K562 (cell line): ENCODE data around the gene WFIKKN1. TPM values are rescaled to one million over a fixed set of nuclear protein-coding genes. Genes with fewer than 3 reads are reported as not detected.

ENCODE experiments used
- BRCA1 ChIP-seq, 2 experiments: fragments of 450-650 bp in 1 of 2; sonication (generic) in 1 of 2; formaldehyde crosslinking in 1 of 2; IDR thresholded peaks; 2 replicates each; pipeline versions ENCODE4 v1.5.0 to v1.6.1; 2017 to 2020; ENCODE audit warnings: mild to moderate bottlenecking in 1 of 2, missing genetic modification reagents in 1 of 2
- DNMT1 ChIP-seq: fragments of 450-650 bp; IDR thresholded peaks from 2 replicates; pipeline ENCODE4 v1.6.1; 2016; ENCODE audit warnings: antibody characterized with exemption, mild to moderate bottlenecking
- EZH2 ChIP-seq: IDR thresholded peaks from 2 replicates; pipeline ENCODE4 v1.6.1; 2012; ENCODE audit warnings: low read depth, mild to moderate bottlenecking, inconsistent platforms, low read length, borderline replicate concordance
- MYC ChIP-seq, 2 experiments: fragments of 250-450 bp in 1 of 2; sonication (Bioruptor Pico) in 1 of 2; IDR thresholded peaks; 2 replicates each; pipeline versions ENCODE4 v1.5.1 to v1.6.1; 2012 to 2021; ENCODE audit warnings: low read depth in 2 of 2, borderline replicate concordance in 1 of 2, improper control_type of control experiment in 1 of 2, low read length in 1 of 2, mild to moderate bottlenecking in 1 of 2, moderate library complexity in 1 of 2
- PCBP1 ChIP-seq: fragments of 200-400 bp; formaldehyde crosslinking; IDR thresholded peaks from 2 replicates; pipeline ENCODE4 v1.6.1; 2018; ENCODE audit warnings: mild to moderate bottlenecking, low read depth, low read length; ENCODE audit not compliant: poor library complexity, severe bottlenecking
- PCBP2 ChIP-seq: fragments of 200-400 bp; formaldehyde crosslinking; IDR thresholded peaks from 2 replicates; pipeline ENCODE4 v1.6.1; 2018; ENCODE audit warnings: low read length, low read depth, mild to moderate bottlenecking, moderate library complexity; ENCODE audit not compliant: poor library complexity, severe bottlenecking
- RBM17 ChIP-seq: fragments of 200-400 bp; formaldehyde crosslinking; IDR thresholded peaks from 2 replicates; pipeline ENCODE4 v1.6.1; 2017; ENCODE audit warnings: low read depth, mild to moderate bottlenecking, low read length, borderline replicate concordance
- ZNF224 ChIP-seq: sonication (generic); formaldehyde crosslinking; IDR thresholded peaks from 2 replicates; pipeline ENCODE4 v1.8.0; 2022; ENCODE audit warnings: mild to moderate bottlenecking, missing genetic modification reagents
- ZNF232 ChIP-seq: sonication (generic); formaldehyde crosslinking; IDR thresholded peaks from 2 replicates; pipeline ENCODE4 v1.8.0; 2022; ENCODE audit warnings: mild to moderate bottlenecking, missing genetic modification reagents
- ZNF77 ChIP-seq: fragments of 250-450 bp; sonication (Bioruptor Pico); IDR thresholded peaks from 2 replicates; pipeline ENCODE4 v1.5.0; 2020
- ZNF778 ChIP-seq: fragments of 450-650 bp; formaldehyde crosslinking; IDR thresholded peaks from 2 replicates; pipeline ENCODE4 v1.4.0; 2020; ENCODE audit warnings: mild to moderate bottlenecking, moderate library complexity
- polyA plus RNA-seq, 8 experiments: library from polyadenylated mRNA; depleted of rRNA in 4 of 8; stranded (reverse) in 5 of 8; unstranded in 3 of 8; fragments of >200 nt; fragmentation: Nextera tagmentation in 2 of 8; fragmentation: Illumina TruSeq in 1 of 8; extraction: Ambion mirVana in 2 of 8; extraction: Trizol in 1 of 8; gene quantifications; 2 replicates each; pipeline versions ENCODE4 v1.2.1 to v1.2.3, GENCODE V29; 2011 to 2014; ENCODE audit warnings: inconsistent platforms in 1 of 8, missing spikeins in 1 of 8
- total RNA-seq, 7 experiments: library from RNA; depleted of rRNA in 6 of 7; stranded (reverse); fragments of >200 nt in 6 of 7; fragmentation: Illumina TruSeq in 2 of 7; extraction: Trizol in 2 of 7; gene quantifications; 2 replicates each; pipeline versions ENCODE4 v1.2.1 to v1.2.3, GENCODE V29; 2011 to 2021; ENCODE audit warnings: low replicate concordance in 1 of 7
- TF ChIP-seq, protein P1 (sequence below): conservative IDR thresholded peaks from 2 replicates; pipeline ENCODE4 v1.6.1; 2011; ENCODE audit warnings: low read depth, mild to moderate bottlenecking, low read length; ENCODE audit not compliant: control insufficient read depth
- TF ChIP-seq, protein P2 (sequence below): IDR thresholded peaks from 2 replicates; pipeline ENCODE4 v1.6.1; 2012; ENCODE audit warnings: low read depth, low read length, improper control_type of control experiment, borderline replicate concordance
- TF ChIP-seq, protein P3 (sequence below): fragments of 250-450 bp; sonication (Bioruptor Pico); IDR thresholded peaks from 2 replicates; pipeline ENCODE4 v1.4.0; 2020

Gene WFIKKN1
- total and polyA plus RNA-seq, 9 of the 15 experiments (the other 6 are each of a cell fraction or from before 2014, with no cell fraction given) = 0.14 to 1.1 (median 0.50) TPM; not detected in 4

DNA sequence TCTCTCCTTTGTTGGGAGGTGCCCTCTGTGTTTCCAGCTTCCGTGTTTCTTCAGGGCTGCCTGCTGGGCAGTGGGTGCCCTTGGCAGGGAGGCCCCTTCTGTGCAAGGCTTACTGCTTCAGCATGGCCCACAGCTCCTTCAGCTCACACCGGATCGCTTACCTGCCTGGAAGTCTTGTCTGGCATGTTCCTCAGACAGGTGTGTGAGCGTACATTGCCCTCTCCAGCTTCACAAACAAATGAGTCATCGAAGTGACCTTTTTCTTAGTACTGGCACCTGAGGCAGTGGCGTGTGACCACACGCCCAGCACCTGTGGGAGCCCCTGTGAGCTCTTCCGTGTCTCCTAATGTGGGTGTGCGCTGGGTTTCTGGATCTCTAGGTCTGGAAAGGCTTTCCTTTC lies 37.4 kb upstream of the WFIKKN1 start (continued):
- TF ChIP-seq, protein P1, sequence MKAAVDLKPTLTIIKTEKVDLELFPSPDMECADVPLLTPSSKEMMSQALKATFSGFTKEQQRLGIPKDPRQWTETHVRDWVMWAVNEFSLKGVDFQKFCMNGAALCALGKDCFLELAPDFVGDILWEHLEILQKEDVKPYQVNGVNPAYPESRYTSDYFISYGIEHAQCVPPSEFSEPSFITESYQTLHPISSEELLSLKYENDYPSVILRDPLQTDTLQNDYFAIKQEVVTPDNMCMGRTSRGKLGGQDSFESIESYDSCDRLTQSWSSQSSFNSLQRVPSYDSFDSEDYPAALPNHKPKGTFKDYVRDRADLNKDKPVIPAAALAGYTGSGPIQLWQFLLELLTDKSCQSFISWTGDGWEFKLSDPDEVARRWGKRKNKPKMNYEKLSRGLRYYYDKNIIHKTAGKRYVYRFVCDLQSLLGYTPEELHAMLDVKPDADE = no peak
- TF ChIP-seq ZNF77 (CRISPR knock-in tag) (no peak), ZNF224 (CRISPR knock-in tag) (no peak), EZH2 (no peak), PCBP2 (no peak), DNMT1 (no peak), ZNF778 (CRISPR knock-in tag) (no peak), ZNF232 (CRISPR knock-in tag) (no peak), BRCA1 (IDR thresholded peaks at IDR 0.05) (no peak), BRCA1 (CRISPR knock-in tag; IDR thresholded peaks at IDR 0.05) (no peak), PCBP1 (no peak), MYC (IDR thresholded peaks at IDR 0.05; ENCODE audit: low read depth, low read length) (no peak), MYC (CRISPR knock-in tag; IDR thresholded peaks at IDR 0.05; ENCODE audit: borderline replicate concordance, low read depth) (no peak), RBM17 (no peak)
- TF ChIP-seq, protein P2, sequence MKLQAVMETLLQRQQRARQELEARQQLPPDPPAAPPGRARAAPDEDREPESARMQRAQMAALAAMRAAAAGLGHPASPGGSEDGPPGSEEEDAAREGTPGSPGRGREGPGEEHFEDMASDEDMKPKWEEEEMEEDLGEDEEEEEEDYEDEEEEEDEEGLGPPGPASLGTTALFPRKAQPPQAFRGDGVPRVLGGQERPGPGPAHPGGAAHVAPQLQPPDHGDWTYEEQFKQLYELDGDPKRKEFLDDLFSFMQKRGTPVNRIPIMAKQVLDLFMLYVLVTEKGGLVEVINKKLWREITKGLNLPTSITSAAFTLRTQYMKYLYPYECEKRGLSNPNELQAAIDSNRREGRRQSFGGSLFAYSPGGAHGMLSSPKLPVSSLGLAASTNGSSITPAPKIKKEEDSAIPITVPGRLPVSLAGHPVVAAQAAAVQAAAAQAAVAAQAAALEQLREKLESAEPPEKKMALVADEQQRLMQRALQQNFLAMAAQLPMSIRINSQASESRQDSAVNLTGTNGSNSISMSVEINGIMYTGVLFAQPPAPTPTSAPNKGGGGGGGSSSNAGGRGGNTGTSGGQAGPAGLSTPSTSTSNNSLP = no peak
- TF ChIP-seq, protein P3, sequence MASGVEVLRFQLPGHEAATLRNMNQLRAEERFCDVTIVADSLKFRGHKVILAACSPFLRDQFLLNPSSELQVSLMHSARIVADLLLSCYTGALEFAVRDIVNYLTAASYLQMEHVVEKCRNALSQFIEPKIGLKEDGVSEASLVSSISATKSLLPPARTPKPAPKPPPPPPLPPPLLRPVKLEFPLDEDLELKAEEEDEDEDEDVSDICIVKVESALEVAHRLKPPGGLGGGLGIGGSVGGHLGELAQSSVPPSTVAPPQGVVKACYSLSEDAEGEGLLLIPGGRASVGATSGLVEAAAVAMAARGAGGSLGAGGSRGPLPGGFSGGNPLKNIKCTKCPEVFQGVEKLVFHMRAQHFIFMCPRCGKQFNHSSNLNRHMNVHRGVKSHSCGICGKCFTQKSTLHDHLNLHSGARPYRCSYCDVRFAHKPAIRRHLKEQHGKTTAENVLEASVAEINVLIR (CRISPR knock-in tag) = no peak
- TF ChIP-seq, all 486 proteins: peak for 0
